Breast epithelium (tissue), 3 donors: ENCODE measurements around the gene GALNT2.

Source experiments
- CTCF ChIP-seq, 3 donors: fragments of 450-650 bp; IDR thresholded peaks; one replicate each; pipeline ENCODE4 v1.5.1; 2016 to 2017; ENCODE audit warnings: antibody characterized with exemption in 3 of 3, mild to moderate bottlenecking in 3 of 3, moderate library complexity in 3 of 3
- POLR2A ChIP-seq: fragments of 450-650 bp; IDR thresholded peaks from one replicate; pipeline ENCODE4 v1.6.1; 2016; ENCODE audit warnings: antibody characterized with exemption, mild to moderate bottlenecking, moderate library complexity
- POLR2AphosphoS5 ChIP-seq, 3 donors: sonication (generic); formaldehyde crosslinking; IDR thresholded peaks; one replicate each; pipeline ENCODE4 v1.6.1; 2017; ENCODE audit warnings: antibody characterized with exemption in 3 of 3

DNA sequence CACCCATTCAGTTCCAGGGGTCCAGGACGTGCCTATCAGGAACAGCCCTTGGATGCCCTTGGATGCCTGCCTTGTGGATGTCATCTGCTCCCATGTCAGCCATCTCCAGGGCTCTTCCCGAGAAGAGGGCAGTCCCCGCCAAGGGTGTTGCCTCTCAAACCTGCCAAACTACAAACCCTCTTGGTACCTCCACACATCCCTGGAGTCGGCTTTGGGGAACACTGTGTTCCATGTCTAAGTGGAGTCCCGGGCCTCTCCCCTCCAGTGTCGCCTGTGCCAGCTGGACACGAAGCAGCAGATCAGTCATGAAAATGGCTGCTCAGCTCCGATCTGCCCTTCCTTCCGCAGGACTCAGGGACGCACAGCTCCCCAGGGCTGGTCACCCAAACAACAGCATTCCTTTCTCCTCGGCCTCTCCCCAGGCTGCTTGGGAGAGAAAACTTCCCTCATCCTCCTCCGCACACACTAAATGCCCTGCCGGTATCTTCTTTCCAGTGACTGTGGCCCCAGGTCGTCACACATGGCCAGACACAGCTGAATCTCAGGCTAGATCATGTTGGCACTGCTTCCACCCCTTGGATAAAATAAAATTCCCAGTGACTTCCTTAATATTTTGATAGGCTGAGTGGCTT is 53.4 kb downstream of the GALNT2 start:
- TF ChIP-seq CTCF (IDR thresholded peaks at IDR 0.05) (no peak), POLR2A (no peak), POLR2AphosphoS5 (IDR thresholded peaks at IDR 0.05) (no peak)
